PC-9 (cell line): ENCODE measurements around the gene GRP. TPM values are rescaled to one million over a fixed set of nuclear protein-coding genes. Genes with fewer than 3 reads are reported as not detected.

Experiments used
- BruUV-seq: library from RNA; stranded (reverse); fragments of 400-500 nt; replicated peaks from 2 replicates; lab custom pipeline; 2021; lab: Mats Ljungman, UMichigan
- CTCF ChIA-PET: fragments of 300-600 bp; sonication (Branson Sonifier 250); formaldehyde crosslinking; loops from one replicate; lab custom pipeline; 2022; ENCODE audit warnings: antibody characterized with exemption; lab: Charles Lee
- POLR2A ChIA-PET: fragments of 300-600 bp; sonication (Branson Sonifier 250); formaldehyde crosslinking; loops from one replicate; lab custom pipeline; 2022; ENCODE audit warnings: antibody characterized with exemption; ENCODE audit not compliant: unreplicated experiment; lab: Charles Lee
- DNase-seq, 2 experiments: peaks; one replicate each; pipeline versions ENCODE4 v3.0.0 to v3.0.0-alpha.2; 2015 to 2022; ENCODE audit warnings: mixed read lengths in 1 of 2
- H2AFZ ChIP-seq: fragments of 200-600 bp; sonication (generic); 2 replicates; pipeline ENCODE4 v1.8.1; 2017; ENCODE audit warnings: antibody characterized with exemption
- H3F3A ChIP-seq: fragments of 200-600 bp; sonication (generic); 2 replicates; pipeline ENCODE4 v1.8.1; 2017; ENCODE audit warnings: antibody characterized with exemption, mild to moderate bottlenecking, low read depth; ENCODE audit not compliant: insufficient read depth
- H3K27ac ChIP-seq: fragments of 200-600 bp; sonication (generic); 2 replicates; pipeline ENCODE4 v1.6.1; 2016; ENCODE audit warnings: mixed run types
- H3K27me3 ChIP-seq: fragments of 200-600 bp; sonication (generic); 2 replicates; pipeline ENCODE4 v1.6.1; 2016; ENCODE audit warnings: low read depth, mixed run types; ENCODE audit not compliant: insufficient read depth
- H3K36me3 ChIP-seq: fragments of 200-600 bp; sonication (generic); 2 replicates; pipeline ENCODE4 v1.6.1; 2016; ENCODE audit warnings: low read depth, mixed run types
- H3K4me1 ChIP-seq: fragments of 200-600 bp; sonication (generic); replicated peaks from 2 replicates; pipeline ENCODE4 v1.6.1; 2016; ENCODE audit warnings: mixed run types; ENCODE audit not compliant: insufficient read depth
- H3K4me2 ChIP-seq: fragments of 200-600 bp; sonication (generic); 2 replicates; pipeline ENCODE4 v1.6.1; 2017; ENCODE audit warnings: mixed run types
- H3K4me3 ChIP-seq: fragments of 200-600 bp; sonication (generic); 2 replicates; pipeline ENCODE4 v1.6.1; 2016; ENCODE audit warnings: mixed run types
- H3K79me2 ChIP-seq: fragments of 200-600 bp; sonication (generic); 2 replicates; pipeline ENCODE4 v1.6.1; 2017; ENCODE audit warnings: low read depth, mixed run types
- H3K9me2 ChIP-seq: fragments of 200-600 bp; sonication (generic); 2 replicates; pipeline ENCODE4 v1.8.1; 2017; ENCODE audit warnings: mild to moderate bottlenecking; ENCODE audit not compliant: insufficient read depth
- H3K9me3 ChIP-seq: fragments of 200-600 bp; sonication (generic); 2 replicates; pipeline ENCODE4 v1.8.1; 2016; ENCODE audit warnings: low read depth; ENCODE audit not compliant: insufficient read depth
- H4K20me1 ChIP-seq: fragments of 200-600 bp; sonication (generic); 2 replicates; pipeline ENCODE4 v1.8.1; 2017; ENCODE audit not compliant: insufficient read depth
- EZH2 ChIP-seq: fragments of 200-600 bp; sonication (generic); IDR thresholded peaks from 2 replicates; pipeline ENCODE4 v1.8.0; 2017; ENCODE audit warnings: antibody characterized with exemption, low read depth
- intact Hi-C: fragments of 100-400 bp; cut with micrococcal nuclease; formaldehyde crosslinking; loops from one replicate; pipeline ENCODE4 v1.10.0; 2022; ENCODE audit not compliant: unreplicated experiment
- total RNA-seq: library from RNA; stranded (reverse); gene quantifications from 2 replicates; pipeline ENCODE4 v1.2.3, GENCODE V29; 2021
- TF ChIP-seq, protein P1 (sequence below): fragments of 200-600 bp; sonication (generic); conservative IDR thresholded peaks from 2 replicates; pipeline ENCODE4 v1.6.1; 2017; ENCODE audit warnings: mixed run types, antibody characterized with exemption, mild to moderate bottlenecking, moderate library complexity

The GRP gene
- total RNA-seq, 1 experiment from 2014 or later: not detected

- no peaks in the 10 kb centered on the region for H3K4me1 ChIP-seq
- H3K9me3 ChIP-seq: no peaks in the 10 kb centered on the region
- H3K27me3 ChIP-seq: no peaks in the 10 kb centered on the region
- no peaks in the 10 kb centered on the region for H3F3A ChIP-seq
- no peaks in the 10 kb centered on the region for H3K79me2 ChIP-seq
- TF ChIP-seq, protein P1, sequence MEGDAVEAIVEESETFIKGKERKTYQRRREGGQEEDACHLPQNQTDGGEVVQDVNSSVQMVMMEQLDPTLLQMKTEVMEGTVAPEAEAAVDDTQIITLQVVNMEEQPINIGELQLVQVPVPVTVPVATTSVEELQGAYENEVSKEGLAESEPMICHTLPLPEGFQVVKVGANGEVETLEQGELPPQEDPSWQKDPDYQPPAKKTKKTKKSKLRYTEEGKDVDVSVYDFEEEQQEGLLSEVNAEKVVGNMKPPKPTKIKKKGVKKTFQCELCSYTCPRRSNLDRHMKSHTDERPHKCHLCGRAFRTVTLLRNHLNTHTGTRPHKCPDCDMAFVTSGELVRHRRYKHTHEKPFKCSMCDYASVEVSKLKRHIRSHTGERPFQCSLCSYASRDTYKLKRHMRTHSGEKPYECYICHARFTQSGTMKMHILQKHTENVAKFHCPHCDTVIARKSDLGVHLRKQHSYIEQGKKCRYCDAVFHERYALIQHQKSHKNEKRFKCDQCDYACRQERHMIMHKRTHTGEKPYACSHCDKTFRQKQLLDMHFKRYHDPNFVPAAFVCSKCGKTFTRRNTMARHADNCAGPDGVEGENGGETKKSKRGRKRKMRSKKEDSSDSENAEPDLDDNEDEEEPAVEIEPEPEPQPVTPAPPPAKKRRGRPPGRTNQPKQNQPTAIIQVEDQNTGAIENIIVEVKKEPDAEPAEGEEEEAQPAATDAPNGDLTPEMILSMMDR: no peak
- no peak for TF ChIP-seq EZH2
- no peak overlapping the region for H3K27ac ChIP-seq
- intact Hi-C loops: no loop called here
- H2AFZ ChIP-seq: no peak overlapping the region
- CTCF ChIA-PET: no interaction called here
- H3K4me3 ChIP-seq: no peak overlapping the region
- no peaks in the 10 kb centered on the region for H4K20me1 ChIP-seq
- POLR2A ChIA-PET: no interaction called here
- no peaks in the 10 kb centered on the region for H3K9me2 ChIP-seq
- no peak for DNase-seq
- H3K36me3 ChIP-seq: no peaks in the 10 kb centered on the region
- no peak overlapping the region for H3K4me2 ChIP-seq
- no TSS peak for BruUV-seq
These were observed 56.1 kb downstream of the GRP start for GRCh38 chr18:59276047-59276446.

- CTCF ChIA-PET: no interaction called here
- H3K27me3 ChIP-seq: no peaks in the 10 kb centered on the region
- no peaks in the 10 kb centered on the region for H3K36me3 ChIP-seq
- H3K9me2 ChIP-seq: no peaks in the 10 kb centered on the region
- no peaks in the 10 kb centered on the region for H3K4me1 ChIP-seq
- H3F3A ChIP-seq: no peaks in the 10 kb centered on the region
- H3K27ac ChIP-seq: no peak overlapping the region
- H3K79me2 ChIP-seq: no peaks in the 10 kb centered on the region
- no peaks in the 10 kb centered on the region for H3K9me3 ChIP-seq
- H4K20me1 ChIP-seq: no peaks in the 10 kb centered on the region
- TF ChIP-seq EZH2: no peak
- TF ChIP-seq, protein P1: no peak
- POLR2A ChIA-PET: no interaction called here
- H3K4me2 ChIP-seq: no peak overlapping the region
- BruUV-seq: no TSS peak
- H3K4me3 ChIP-seq: no peak overlapping the region
- DNase-seq: no peak
- no peak overlapping the region for H2AFZ ChIP-seq
- intact Hi-C loops: no loop called here
These were observed 58.8 kb downstream of the GRP start for GRCh38 chr18:59278793-59279192.

DNA sequence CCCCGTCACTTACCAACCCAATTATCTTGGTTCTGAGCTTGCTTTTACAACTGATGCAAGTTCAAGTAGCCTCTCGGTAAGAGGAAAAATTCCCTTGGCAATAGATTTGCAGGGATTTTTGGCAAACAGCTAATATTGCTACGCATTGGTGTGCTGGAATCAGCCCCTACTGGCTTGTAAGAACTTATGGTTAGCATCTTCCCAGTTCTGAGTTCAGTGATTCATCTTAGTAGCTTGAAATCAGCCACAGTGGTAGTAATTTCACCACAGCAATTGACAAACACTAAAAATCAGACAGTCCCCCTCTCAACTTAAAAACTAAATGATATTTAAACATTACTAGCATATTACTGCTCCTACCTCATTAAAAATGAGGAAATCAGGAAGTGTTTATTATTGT lies 59.2 kb downstream of the GRP start:
- no TSS peak for BruUV-seq
- Histone ChIP-seq H2AFZ (no peak overlapping the region), H3K4me2 (no peak overlapping the region), H3K36me3 (no peaks in the 10 kb centered on the region), H3F3A (no peaks in the 10 kb centered on the region), H3K9me3 (no peaks in the 10 kb centered on the region), H3K79me2 (no peaks in the 10 kb centered on the region), H3K4me3 (no peak overlapping the region), H3K27me3 (no peaks in the 10 kb centered on the region), H3K4me1 (no peaks in the 10 kb centered on the region), H3K27ac (no peak overlapping the region), H3K9me2 (no peaks in the 10 kb centered on the region), H4K20me1 (no peaks in the 10 kb centered on the region)
- CTCF ChIA-PET: no interaction called here
- TF ChIP-seq EZH2: no peak
- TF ChIP-seq, protein P1: no peak
- intact Hi-C loops: no loop called here
- no peak for DNase-seq
- POLR2A ChIA-PET: no interaction called here
